Mucosa of stomach (tissue), 1 donor: ENCODE measurements around the gene SYT7.

Source experiments
- H3K27me3 ChIP-seq: one replicate; pipeline ENCODE4 v1.7.0; 2013; ENCODE audit warnings: mild to moderate bottlenecking, low read length; ENCODE audit not compliant: control insufficient read depth, insufficient read depth
- H3K36me3 ChIP-seq: one replicate; pipeline ENCODE4 v1.7.0; 2013; ENCODE audit warnings: low read length; ENCODE audit not compliant: control insufficient read depth, insufficient read depth
- H3K4me1 ChIP-seq: one replicate; pipeline ENCODE4 v1.7.0; 2013; ENCODE audit warnings: mild to moderate bottlenecking, low read length; ENCODE audit not compliant: control insufficient read depth, insufficient read depth
- H3K4me3 ChIP-seq: one replicate; pipeline ENCODE4 v1.7.0; 2013; ENCODE audit warnings: low read length
- H3K9ac ChIP-seq: one replicate; pipeline ENCODE4 v1.7.0; 2013; ENCODE audit warnings: mild to moderate bottlenecking, low read length, moderate library complexity
- H3K9me3 ChIP-seq: one replicate; pipeline ENCODE4 v1.7.0; 2013; ENCODE audit warnings: mild to moderate bottlenecking, low read length, moderate library complexity; ENCODE audit not compliant: control insufficient read depth
- donor health status: Pancreatic carcinoma.

SYT7 gene

GRCh38 chr11:61555051-61555969 lies 25.6 kb downstream of the SYT7 start:
- Histone ChIP-seq H3K4me3 (no peak overlapping the region), H3K27me3 (peaks cover 59% of the 10 kb centered on the region), H3K9me3 (no peaks in the 10 kb centered on the region), H3K36me3 (no peaks in the 10 kb centered on the region), H3K9ac (no peak overlapping the region), H3K4me1 (no peaks in the 10 kb centered on the region)

GRCh38 chr11:61554172-61554988 lies 26.5 kb downstream of the SYT7 start:
- Histone ChIP-seq H3K4me1 (no peaks in the 10 kb centered on the region), H3K9me3 (no peaks in the 10 kb centered on the region), H3K36me3 (no peaks in the 10 kb centered on the region), H3K4me3 (no peak overlapping the region), H3K27me3 (peaks cover 53% of the 10 kb centered on the region), H3K9ac (no peak overlapping the region)

GRCh38 chr11:61553373-61554171 lies 27.3 kb downstream of the SYT7 start:
- Histone ChIP-seq H3K4me1 (no peaks in the 10 kb centered on the region), H3K9me3 (no peaks in the 10 kb centered on the region)

GRCh38 chr11:61552108-61552635 lies 28.7 kb downstream of the SYT7 start:
- no peaks in the 10 kb centered on the region for H3K4me1 ChIP-seq
- H3K9ac ChIP-seq = no peak overlapping the region
- H3K36me3 ChIP-seq = no peaks in the 10 kb centered on the region
- H3K27me3 ChIP-seq = peaks cover 45% of the 10 kb centered on the region
- H3K4me3 ChIP-seq = no peak overlapping the region
- no peaks in the 10 kb centered on the region for H3K9me3 ChIP-seq

More at GRCh38 chr11:61553373-61554171, 27.3 kb downstream of the SYT7 start:
- Histone ChIP-seq H3K4me3 (no peak overlapping the region), H3K27me3 (peaks cover 52% of the 10 kb centered on the region), H3K9ac (no peak overlapping the region), H3K36me3 (no peaks in the 10 kb centered on the region)

GRCh38 chr11:61551634-61552033 lies 29.2 kb downstream of the SYT7 start:
- Histone ChIP-seq H3K9ac (no peak overlapping the region), H3K27me3 (peaks cover 40% of the 10 kb centered on the region), H3K4me3 (no peak overlapping the region), H3K36me3 (no peaks in the 10 kb centered on the region), H3K9me3 (no peaks in the 10 kb centered on the region), H3K4me1 (no peaks in the 10 kb centered on the region)

GRCh38 chr11:61550665-61551227 lies 30.1 kb downstream of the SYT7 start:
- H3K9ac ChIP-seq = no peak overlapping the region

GRCh38 chr11:61549662-61550568 lies 31.0 kb downstream of the SYT7 start:
- Histone ChIP-seq H3K36me3 (no peaks in the 10 kb centered on the region), H3K27me3 (peaks cover 23% of the 10 kb centered on the region), H3K4me1 (no peaks in the 10 kb centered on the region), H3K9ac (no peak overlapping the region), H3K4me3 (no peak overlapping the region), H3K9me3 (no peaks in the 10 kb centered on the region)

More at GRCh38 chr11:61550665-61551227, 30.1 kb downstream of the SYT7 start:
- H3K9me3 ChIP-seq = no peaks in the 10 kb centered on the region
- no peak overlapping the region for H3K4me3 ChIP-seq
- H3K36me3 ChIP-seq = no peaks in the 10 kb centered on the region
- H3K4me1 ChIP-seq = no peaks in the 10 kb centered on the region
- peaks cover 31% of the 10 kb centered on the region for H3K27me3 ChIP-seq

- Histone ChIP-seq H3K36me3 (no peaks in the 10 kb centered on the region), H3K4me3 (no peak overlapping the region), H3K9ac (no peak overlapping the region), H3K4me1 (no peaks in the 10 kb centered on the region), H3K27me3 (peaks cover 16% of the 10 kb centered on the region), H3K9me3 (no peaks in the 10 kb centered on the region)
Measured at GRCh38 chr11:61549177-61549576, 31.7 kb downstream of the SYT7 start.

GRCh38 chr11:61547246-61547645 lies 33.6 kb downstream of the SYT7 start:
- Histone ChIP-seq H3K27me3 (no peaks in the 10 kb centered on the region), H3K9me3 (no peaks in the 10 kb centered on the region), H3K9ac (no peak overlapping the region), H3K4me3 (no peak overlapping the region), H3K36me3 (no peaks in the 10 kb centered on the region), H3K4me1 (no peaks in the 10 kb centered on the region)

GRCh38 chr11:61546663-61547062 lies 34.2 kb downstream of the SYT7 start:
- H3K4me1 ChIP-seq = peaks cover 3% of the 10 kb centered on the region
- H3K9me3 ChIP-seq = no peaks in the 10 kb centered on the region
- H3K4me3 ChIP-seq = no peak overlapping the region
- no peaks in the 10 kb centered on the region for H3K36me3 ChIP-seq
- H3K27me3 ChIP-seq = no peaks in the 10 kb centered on the region
- no peak overlapping the region for H3K9ac ChIP-seq
